ENCODE results near the gene PPP1R16B. TPM values are rescaled to one million over a fixed set of nuclear protein-coding genes. Genes with fewer than 3 reads are reported as not detected.
"Not testable (repeated sequence)": the region's sequence is repeated elsewhere in the genome, so short reads cannot be mapped to it uniquely, and the experiment has no call there.

Gene PPP1R16B
- polyA plus RNA-seq, 1 donor from 2014 or later: 1.9 TPM

- Histone ChIP-seq H4K20me1 (ENCODE audit: insufficient read depth) (no peaks in the 10 kb centered on the region), H3K4me3 (ENCODE audit: low read length) (no peak overlapping the region), H3K79me2 (replicated peaks; ENCODE audit: insufficient read depth, low read length) (no peaks in the 10 kb centered on the region), H3K4me2 (ENCODE audit: low read length) (no peak overlapping the region), H3F3A (ENCODE audit: insufficient read depth, low read length, poor library complexity, severe bottlenecking) (no peaks in the 10 kb centered on the region), H3K27ac (ENCODE audit: low read length) (no peak overlapping the region), H3K36me3 (ENCODE audit: insufficient read depth, low read length) (no peaks in the 10 kb centered on the region), H3K9ac (ENCODE audit: low read length) (no peak overlapping the region), H3K9me2 (ENCODE audit: insufficient read depth, low read length) (no peaks in the 10 kb centered on the region), H3K9me3 (ENCODE audit: low read length) (no peaks in the 10 kb centered on the region), H3K27me3 (ENCODE audit: insufficient read depth, low read depth, low read length) (no peaks in the 10 kb centered on the region), H2AFZ (ENCODE audit: low read depth, low read length) (no peak overlapping the region)
- no peak for TF ChIP-seq CTCF (IDR thresholded peaks at IDR 0.05; ENCODE audit: poor library complexity, severe bottlenecking)
- TF ChIP-seq EZH2 (IDR thresholded peaks at IDR 0.05; ENCODE audit: borderline replicate concordance, insufficient read depth, low read length, poor library complexity, severe bottlenecking): no peak
- no peak for TF ChIP-seq TAF1 (IDR thresholded peaks at IDR 0.05; ENCODE audit: low read depth)
- TF ChIP-seq MXI1 (conservative IDR thresholded peaks at IDR 0.05; ENCODE audit: poor library complexity, severe bottlenecking): no peak
- no peak for TF ChIP-seq SMC3 (conservative IDR thresholded peaks at IDR 0.05; ENCODE audit: poor library complexity)
- no peak for TF ChIP-seq EP300 (conservative IDR thresholded peaks at IDR 0.05; ENCODE audit: poor library complexity, severe bottlenecking)
- no peak for TF ChIP-seq REST (IDR thresholded peaks at IDR 0.05; ENCODE audit: borderline replicate concordance)
- TF ChIP-seq RAD21 (conservative IDR thresholded peaks at IDR 0.05): no peak
These were observed 52.2 kb downstream of the PPP1R16B start for GRCh38 chr20:38857703-38858102.

- no peaks in the 10 kb centered on the region for H3K9me3 ChIP-seq (ENCODE audit: low read length)
- H2AFZ ChIP-seq (ENCODE audit: low read depth, low read length): no peak overlapping the region
- no peak overlapping the region for H3K4me2 ChIP-seq (ENCODE audit: low read length)
- H3K27ac ChIP-seq (ENCODE audit: low read length): no peak overlapping the region
- H3F3A ChIP-seq (ENCODE audit: insufficient read depth, low read length, poor library complexity, severe bottlenecking): no peaks in the 10 kb centered on the region
- no peaks in the 10 kb centered on the region for H3K9me2 ChIP-seq (ENCODE audit: insufficient read depth, low read length)
- H3K79me2 ChIP-seq (replicated peaks; ENCODE audit: insufficient read depth, low read length): no peaks in the 10 kb centered on the region
- H4K20me1 ChIP-seq (ENCODE audit: insufficient read depth): no peaks in the 10 kb centered on the region
- H3K36me3 ChIP-seq (ENCODE audit: insufficient read depth, low read length): no peaks in the 10 kb centered on the region
- H3K4me3 ChIP-seq (ENCODE audit: low read length): no peak overlapping the region
- no peak overlapping the region for H3K9ac ChIP-seq (ENCODE audit: low read length)
- TF ChIP-seq TAF1 (IDR thresholded peaks at IDR 0.05; ENCODE audit: low read depth) (no peak), REST (IDR thresholded peaks at IDR 0.05; ENCODE audit: borderline replicate concordance) (no peak), CTCF (IDR thresholded peaks at IDR 0.05; ENCODE audit: poor library complexity, severe bottlenecking) (no peak), EZH2 (IDR thresholded peaks at IDR 0.05; ENCODE audit: borderline replicate concordance, insufficient read depth, low read length, poor library complexity, severe bottlenecking) (no peak), MXI1 (conservative IDR thresholded peaks at IDR 0.05; ENCODE audit: poor library complexity, severe bottlenecking) (no peak), RAD21 (conservative IDR thresholded peaks at IDR 0.05) (no peak), POLR2AphosphoS5 (IDR thresholded peaks at IDR 0.05) (no peak), SMC3 (conservative IDR thresholded peaks at IDR 0.05; ENCODE audit: poor library complexity) (no peak), EP300 (conservative IDR thresholded peaks at IDR 0.05; ENCODE audit: poor library complexity, severe bottlenecking) (no peak)
- H3K27me3 ChIP-seq (ENCODE audit: insufficient read depth, low read depth, low read length): no peaks in the 10 kb centered on the region
These were observed 53.7 kb downstream of the PPP1R16B start for GRCh38 chr20:38859070-38859690.

- not testable (repeated sequence) for H3K27ac ChIP-seq (ENCODE audit: low read length); H4K20me1 ChIP-seq (ENCODE audit: insufficient read depth); H3K9me2 ChIP-seq (ENCODE audit: insufficient read depth, low read length); H3K79me2 ChIP-seq (replicated peaks; ENCODE audit: insufficient read depth, low read length); H2AFZ ChIP-seq (ENCODE audit: low read depth, low read length); H3K4me3 ChIP-seq (ENCODE audit: low read length); H3K9ac ChIP-seq (ENCODE audit: low read length); H3K4me2 ChIP-seq (ENCODE audit: low read length); H3K9me3 ChIP-seq (ENCODE audit: low read length); H3F3A ChIP-seq (ENCODE audit: insufficient read depth, low read length, poor library complexity, severe bottlenecking); H3K36me3 ChIP-seq (ENCODE audit: insufficient read depth, low read length); H3K27me3 ChIP-seq (ENCODE audit: insufficient read depth, low read depth, low read length)
These were observed 54.4 kb downstream of the PPP1R16B start for GRCh38 chr20:38859857-38860256.
